ENCODE results near the gene FBLN1.
"Not testable (repeated sequence)": the region's sequence is repeated elsewhere in the genome, so short reads cannot be mapped to it uniquely, and the experiment has no call there.

The FBLN1 gene

DNA sequence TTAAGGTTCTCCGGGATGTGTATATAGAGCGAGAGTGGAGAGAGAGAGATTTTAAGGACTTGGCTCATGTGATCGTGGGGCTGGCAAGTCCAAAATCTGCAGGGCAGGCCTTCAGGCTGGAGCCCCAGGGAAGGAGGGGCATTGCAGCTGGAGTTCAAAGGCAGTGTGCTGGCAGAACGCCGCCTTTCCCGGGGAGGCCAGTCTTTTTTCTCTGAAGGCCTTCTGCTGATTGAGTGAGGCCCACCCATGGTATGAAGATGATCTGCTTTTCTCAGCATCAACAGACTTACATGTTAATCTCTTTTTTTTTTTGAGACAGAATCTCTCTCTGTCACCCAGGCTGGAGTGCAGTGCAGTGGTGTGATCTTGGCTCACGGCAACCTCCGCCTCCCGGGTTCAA is 25.4 kb downstream of the FBLN1 start:
- no peak for DNase-seq (ENCODE audit: low read depth)

DNA sequence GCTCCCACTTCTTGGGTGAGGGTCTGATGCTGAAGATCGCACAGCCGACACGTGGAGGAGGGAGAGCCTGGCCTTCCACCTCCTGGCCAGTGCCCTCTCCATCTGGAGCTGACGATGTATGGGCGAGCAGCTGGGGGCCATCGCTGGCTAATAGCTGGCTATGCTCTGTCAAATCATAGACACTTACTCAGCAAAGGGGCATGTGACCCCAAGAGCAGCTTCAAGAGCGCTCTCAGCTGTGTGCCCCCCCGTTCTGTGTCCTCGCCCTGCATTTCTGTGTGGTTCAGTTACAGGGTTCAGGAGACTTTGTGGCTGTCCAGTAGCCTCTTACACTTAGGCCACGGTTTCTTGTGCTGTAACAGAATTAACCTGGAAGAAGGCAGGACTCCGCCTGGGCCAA is 26.4 kb downstream of the FBLN1 start:
- DNase-seq (ENCODE audit: low read depth), result no peak

DNA sequence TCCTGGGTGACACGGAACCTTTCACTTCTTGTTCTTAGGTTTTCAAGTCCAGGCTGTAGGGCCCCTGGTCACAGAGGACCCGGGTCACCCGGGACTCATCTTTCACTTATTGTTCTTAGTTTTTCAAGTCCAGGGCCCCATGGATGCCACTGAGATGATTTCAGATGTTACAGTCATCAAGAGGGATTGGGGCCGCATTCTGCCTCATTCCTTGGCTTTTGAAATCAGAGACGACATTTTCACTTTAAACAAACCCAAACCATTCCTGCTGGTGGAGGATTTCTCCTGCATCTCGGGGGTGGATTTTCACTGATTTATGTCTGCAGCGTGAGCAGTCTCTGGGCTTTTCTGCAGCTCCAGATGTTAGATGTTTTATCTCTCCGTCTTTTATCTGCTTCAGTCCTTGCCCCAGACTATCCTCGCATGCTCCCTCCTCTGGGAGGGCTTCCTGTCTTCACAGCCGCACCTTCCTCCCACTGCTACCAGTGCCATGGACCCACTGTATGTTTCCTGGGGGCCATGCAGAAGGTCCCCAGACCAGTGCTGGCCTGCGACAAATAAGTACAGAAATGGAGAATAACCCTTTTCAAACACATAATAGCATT is 27.4 kb downstream of the FBLN1 start:
- DNase-seq (ENCODE audit: low read depth), result no peak

DNA sequence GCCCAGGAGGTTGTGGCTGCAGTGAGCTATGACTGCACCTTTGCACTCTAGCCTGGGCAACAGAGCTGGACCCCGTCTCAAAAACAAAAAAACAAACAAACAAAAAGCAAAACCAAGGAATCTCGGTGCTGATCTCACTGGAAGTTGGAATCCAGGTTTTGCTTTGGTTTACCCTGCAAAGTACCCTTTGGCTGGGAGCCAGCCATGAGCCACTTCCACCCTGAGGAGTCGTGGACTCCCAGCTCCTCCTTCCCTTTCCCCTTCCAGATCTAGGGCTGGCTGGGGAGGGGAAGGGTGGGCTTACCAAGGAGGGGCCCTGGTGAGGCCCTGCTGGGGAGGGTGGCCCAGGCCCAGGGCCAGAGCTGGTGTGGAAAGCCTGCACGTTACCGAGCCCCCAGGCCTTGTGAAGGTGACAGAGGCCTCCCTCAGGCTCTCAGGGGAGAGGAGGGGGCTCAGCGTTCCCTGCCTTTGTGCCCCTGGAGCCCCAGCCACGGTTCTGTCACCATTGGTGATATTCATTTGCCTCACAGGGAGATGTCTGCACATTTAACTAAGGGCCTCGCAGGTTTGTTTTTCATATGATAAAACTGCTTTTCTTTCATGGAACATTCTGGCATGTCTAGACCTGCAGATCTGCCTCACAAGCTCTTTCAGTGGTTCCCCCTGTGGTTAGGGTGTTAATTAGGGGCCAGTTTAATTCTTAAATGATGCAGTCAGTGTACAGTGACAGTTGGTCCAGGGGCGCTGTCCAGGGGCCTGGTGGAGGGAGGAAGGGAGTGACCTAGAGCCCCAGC is 29.0 kb downstream of the FBLN1 start:
- DNase-seq (ENCODE audit: low read depth), result no peak

DNA sequence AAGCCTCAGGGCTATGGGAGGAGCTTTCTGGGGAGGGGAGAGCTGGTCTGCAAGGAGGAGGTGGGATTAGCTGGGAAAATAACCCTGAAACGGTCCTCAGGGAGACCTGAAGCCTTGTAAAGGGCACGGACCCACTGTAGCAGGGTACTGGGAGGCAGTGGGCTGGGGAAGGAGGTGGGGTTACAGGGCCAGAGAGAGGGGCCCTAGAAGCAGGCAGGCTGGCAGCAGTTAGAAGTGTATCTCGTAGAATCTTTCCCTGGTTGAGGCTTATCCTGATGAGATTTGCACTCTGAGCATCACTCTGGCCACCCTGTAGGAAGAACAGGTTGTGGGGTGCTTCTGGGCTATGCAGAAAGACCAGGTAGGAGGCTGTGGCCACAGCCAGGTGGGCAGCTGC is 29.6 kb downstream of the FBLN1 start:
- DNase-seq (ENCODE audit: low read depth), result no peak

DNA sequence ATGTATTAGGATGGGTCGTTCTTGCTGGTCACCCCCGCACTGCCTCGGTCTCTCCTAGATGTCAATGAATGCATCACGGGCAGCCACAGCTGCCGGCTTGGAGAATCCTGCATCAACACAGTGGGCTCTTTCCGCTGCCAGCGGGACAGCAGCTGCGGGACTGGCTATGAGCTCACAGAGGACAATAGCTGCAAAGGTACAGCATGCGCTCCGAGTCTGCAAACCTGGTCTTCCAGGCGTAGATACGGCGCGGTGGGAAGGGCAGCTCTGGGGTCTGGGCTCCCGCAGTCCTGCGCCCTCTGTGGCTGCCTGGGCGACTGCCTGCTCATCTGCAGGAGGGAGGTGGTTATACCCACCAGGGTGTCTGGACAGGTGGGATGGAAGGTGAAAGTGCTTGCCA is 31.0 kb downstream of the FBLN1 start:
- no peak for DNase-seq (ENCODE audit: low read depth)

DNA sequence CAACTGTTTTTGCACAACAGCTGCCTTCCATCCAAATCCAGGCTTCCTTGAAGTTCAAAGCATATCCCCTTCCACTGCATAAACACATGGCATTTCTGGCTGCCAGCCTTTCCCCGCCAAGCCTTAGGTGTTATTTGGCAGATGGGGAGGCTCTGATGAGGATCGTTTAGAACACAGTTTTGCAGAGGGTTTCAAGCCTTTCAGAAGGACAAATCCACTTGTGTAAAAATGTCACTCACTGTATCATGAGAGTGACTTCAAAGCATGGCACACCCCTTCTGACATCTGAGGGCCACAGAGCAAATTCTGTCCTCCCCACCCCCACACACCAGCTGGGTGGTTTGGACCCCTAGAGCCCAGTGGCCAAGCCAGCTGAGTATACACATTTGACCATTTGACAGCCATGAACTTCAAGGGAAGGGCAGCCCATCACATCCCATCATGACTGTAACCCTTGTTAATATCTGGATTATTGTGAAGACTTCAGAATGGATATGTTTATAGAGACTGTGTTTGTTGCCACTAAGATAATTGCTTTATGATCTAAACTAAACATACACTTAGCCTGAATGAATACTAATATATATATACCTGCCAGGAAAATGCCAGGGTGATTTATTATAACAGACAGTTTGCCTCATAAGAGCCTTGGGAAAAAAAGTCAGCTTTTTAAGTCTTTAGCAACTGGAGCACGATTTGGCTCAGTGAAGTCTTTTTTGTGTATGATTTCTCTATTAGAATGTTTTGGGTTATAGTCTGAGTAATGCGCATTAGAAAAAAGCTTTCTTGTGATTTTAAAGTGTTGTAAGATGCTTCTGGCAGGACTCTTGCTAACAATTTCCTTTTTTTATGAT is 31.9 kb downstream of the FBLN1 start:
- DNase-seq (ENCODE audit: low read depth), result no peak

DNA sequence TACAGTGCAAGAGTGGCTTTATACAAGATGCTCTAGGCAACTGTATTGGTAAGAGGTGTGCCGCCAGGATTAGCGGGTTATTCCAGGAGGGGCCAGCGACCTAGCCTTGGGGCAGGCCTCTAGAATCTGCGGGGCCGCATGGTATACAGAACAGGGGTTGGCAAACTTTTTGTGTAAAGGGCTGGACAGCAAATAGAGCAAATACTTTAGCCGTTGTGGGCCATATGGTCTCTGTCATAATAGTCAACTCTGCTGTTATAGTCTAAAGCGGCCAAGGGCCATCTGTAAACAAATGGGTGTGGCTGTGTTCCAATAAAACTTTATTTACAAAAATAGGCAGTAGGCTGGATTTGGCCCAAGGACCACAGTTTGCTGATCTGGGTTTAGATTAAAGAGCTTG is 32.6 kb downstream of the FBLN1 start:
- DNase-seq (ENCODE audit: low read depth), result no peak

DNA sequence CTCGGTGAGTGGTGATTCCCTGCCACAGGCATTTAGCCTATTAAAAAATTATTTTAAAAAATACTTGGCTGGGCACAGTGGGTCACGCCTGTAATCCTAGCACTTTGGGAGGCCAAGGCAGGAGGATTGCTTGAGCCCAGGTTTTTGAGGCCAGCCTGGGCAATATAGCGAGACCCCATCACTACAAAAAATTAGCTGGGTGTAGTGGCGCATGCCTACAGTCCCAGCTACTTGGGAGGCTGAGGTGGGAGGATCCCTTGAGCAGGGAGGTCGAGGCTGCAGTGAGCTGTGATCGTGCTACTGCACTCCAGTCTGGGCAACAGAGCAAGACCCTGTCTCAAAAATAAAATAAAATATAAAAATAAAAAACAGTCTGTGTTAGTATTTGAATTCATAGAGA is 33.2 kb downstream of the FBLN1 start:
- DNase-seq (ENCODE audit: low read depth), result not testable (repeated sequence)

DNA sequence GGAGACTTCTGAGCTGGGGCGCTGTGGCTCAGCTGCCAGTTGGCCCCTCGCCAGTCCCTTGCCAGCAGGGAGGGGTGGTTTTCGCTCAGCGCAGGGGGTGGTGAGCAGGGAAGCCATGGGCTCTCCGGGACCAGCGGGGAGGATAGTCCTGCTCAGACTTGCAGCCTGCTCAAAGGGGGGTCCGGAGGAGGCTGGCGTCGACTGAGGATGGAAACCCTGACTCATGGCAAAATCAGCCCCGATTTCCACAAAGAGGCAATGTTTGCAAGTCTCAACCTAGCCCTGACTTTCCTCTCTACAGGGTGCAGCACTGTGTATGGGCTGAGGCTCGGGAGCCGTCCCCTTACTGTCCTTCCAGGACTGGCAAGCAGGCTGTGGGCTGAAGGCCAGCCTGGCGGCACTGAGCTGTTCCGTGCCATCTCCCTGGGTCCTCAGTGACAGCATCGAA is 35.1 kb downstream of the FBLN1 start:
- no peak for DNase-seq (ENCODE audit: low read depth)

DNA sequence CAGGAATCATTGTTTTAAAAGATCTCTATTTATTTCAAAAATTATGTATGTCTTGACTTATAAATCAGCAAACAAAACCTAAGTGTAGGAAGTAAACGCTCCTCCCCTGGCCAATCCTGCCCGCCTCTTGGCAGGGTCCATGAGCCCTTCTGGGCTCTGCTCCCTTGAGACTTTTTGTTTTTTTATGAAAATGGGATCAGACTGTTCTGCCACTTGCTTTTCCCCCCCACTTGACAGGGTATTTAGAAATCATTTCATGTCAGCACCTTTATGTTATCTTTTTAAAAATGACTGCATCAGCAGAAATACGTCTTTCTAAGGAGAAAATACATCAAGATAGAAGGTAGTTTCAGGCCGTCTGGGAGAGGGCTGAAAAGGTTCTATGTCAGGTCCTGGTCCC is 35.6 kb downstream of the FBLN1 start:
- DNase-seq (ENCODE audit: low read depth), result no peak

DNA sequence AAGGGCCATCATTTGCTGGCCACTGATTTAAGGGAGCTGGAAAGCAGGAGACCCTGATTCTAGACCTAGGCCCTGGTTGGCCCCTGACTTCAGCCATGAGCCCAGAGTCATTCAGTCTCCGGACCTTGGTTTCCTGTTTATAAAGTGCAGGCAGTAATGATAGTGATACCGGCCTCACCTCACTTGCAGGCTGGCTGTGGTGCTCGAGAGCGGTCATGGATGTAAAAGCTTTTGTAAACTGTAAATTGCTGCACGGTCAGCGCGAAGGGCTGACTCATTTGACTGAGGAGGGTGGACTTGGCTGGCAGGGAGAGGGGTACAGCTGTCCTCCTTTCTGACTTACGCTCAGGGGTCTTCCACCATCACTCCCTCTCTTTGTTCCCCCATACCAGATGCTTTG is 37.4 kb downstream of the FBLN1 start:
- no peak for DNase-seq (ENCODE audit: low read depth)

DNA sequence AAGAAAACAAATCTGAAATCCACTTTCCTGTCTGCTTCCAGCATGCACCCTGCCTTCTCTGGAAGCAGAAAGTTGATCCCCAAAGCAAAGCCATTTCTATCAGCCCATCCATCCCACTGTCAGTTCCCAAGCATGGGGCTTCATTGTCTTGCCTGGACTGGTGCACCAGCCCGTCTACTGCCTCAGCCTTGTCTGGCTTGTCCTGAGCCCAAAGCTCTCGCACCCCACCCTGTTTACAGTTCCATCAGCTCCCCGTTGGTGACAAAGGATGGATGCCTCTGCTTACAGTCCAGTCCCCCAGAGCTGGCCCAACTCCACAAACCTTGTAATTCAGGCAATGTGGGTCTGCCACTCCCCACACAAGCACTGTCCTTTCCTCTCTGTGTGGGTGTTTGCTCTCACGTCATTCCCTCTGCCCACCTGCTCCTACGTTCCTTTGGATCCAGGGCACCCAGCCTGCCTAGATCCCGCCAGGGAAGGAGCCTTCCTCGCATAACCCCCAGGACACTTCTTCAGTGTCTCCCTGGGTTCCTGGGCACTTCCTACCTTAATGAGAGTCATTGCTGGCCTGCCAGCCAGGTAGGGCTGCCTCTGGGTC is 38.8 kb downstream of the FBLN1 start:
- DNase-seq (ENCODE audit: low read depth), result no peak

DNA sequence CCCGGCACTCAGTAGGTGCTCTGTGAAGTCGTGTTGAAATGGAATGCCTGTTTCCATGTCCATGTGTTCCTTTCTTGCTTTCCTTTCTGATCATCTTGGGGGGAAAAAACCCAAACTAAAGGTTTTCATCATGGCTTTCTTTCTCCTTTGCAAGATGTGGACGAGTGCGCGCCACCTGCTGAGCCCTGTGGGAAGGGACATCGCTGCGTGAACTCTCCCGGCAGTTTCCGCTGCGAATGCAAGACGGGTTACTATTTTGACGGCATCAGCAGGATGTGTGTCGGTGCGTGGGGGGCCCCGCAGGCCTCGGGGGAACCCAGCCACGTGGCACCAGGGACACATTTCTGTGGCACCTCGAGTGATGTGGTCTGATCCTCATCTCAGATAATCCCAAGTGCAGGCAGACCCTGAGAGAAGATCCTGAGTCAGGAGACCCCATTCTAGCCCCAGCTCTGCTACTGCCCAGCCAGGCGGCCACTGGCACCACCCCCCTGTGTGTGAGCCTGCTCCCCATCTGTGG is 39.4 kb downstream of the FBLN1 start:
- no peak for DNase-seq (ENCODE audit: low read depth)

DNA sequence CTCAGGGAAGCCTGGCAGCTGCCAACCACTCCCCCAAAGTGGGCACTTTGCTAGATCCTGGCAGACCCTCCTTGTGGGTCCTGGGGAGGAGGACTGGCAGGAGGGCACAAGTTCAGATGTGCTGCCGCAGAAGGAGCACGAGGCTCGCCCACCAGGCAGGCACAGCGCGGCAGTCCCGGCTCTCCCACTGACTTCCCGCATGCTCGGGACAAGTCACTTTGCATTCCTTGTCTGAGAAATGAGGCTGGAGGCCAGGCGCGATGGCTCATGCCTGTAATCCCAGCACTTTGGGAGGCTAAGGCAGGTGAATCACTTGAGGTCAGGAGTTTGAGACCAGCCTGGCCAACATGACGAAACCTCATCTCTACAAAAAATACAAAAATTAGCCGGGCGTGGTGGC is 40.1 kb downstream of the FBLN1 start:
- not testable (repeated sequence) for DNase-seq (ENCODE audit: low read depth)

DNA sequence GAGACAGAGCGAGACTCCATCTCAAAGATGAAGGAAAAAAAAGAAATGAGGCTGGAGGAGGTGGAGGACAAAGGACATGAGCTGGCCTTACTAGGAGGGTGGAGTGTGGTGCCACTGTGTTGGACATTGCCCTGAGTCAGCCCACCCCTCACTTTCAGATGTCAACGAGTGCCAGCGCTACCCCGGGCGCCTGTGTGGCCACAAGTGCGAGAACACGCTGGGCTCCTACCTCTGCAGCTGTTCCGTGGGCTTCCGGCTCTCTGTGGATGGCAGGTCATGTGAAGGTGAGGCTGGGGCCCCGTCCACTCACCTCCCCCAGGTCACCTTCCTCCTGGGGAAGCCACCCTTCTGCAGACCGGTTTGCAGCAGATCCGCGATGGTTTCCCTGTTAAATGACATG is 40.6 kb downstream of the FBLN1 start:
- DNase-seq (ENCODE audit: low read depth), result no peak

DNA sequence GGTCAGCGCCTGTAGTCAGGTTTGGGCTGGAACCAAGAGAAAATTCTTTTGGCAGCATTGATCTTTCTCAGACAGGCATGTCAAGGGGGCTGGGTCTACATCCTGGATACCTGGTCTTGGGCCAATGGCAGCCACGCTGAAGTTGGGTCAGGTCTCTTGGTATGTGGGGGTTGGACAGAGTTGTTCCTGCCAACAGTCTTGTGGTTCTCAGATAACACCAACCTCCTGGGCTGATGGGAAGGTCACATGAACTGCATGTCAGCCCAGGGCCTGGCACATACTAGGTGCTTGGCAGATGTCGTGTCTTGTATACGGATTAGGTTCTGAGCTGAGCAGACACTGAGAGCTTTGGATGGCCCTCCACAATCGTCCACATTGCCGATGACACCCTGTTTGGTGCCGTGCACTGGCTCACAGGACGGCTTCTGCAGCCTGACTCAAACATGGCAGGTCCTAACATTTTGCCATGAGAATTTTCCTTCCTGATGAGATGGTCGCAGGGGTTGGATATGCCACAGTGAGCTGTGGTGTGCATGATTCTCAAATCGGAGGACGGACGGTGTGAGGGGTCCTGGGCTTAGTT is 42.0 kb downstream of the FBLN1 start:
- DNase-seq (ENCODE audit: low read depth), result no peak

DNA sequence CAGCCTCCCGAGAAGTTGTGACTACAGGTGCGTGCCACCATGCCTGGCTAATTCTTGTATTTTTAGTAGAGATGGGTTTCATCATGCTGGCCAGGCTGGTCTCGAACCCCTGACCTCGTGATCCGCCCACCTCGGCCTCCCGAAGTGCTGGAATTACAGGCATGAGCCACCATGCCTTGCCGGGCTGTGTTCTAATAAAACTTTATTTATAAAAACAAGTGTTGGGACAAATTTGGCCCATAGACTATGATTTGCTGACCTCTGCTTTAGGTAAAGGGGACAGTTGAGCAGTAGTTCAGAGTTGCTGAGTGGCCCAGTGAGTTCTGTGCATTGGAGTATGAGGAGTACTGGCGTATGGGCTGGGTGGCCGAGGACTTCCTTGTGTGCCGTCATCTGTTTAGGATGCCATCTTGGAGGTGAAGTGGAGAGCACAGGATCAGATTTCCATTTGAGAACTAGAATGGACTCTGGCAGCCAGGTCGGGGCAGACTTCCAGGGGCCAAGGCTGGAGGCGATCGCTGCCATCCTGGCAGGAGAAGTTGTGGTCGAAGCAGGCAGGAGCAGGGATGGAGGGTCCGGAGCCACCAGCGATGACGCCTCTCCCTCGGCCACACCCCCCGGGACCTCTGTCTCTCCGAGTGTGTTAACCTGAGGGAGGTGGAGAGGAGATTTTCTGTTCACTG is 43.8 kb downstream of the FBLN1 start:
- no peak for DNase-seq (ENCODE audit: low read depth)

DNA sequence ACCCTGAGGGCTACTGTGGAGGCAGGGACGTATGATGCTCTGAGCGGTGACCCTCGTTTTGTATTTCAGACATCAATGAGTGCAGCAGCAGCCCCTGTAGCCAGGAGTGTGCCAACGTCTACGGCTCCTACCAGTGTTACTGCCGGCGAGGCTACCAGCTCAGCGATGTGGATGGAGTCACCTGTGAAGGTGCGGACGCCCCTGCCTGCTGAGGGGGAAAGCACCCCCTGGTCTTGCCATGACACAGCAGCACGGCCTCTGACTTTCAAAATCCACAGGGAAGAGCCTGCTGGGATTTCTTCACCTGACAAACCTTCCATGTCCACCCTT is 44.3 kb downstream of the FBLN1 start:
- DNase-seq (ENCODE audit: low read depth), result no peak

DNA sequence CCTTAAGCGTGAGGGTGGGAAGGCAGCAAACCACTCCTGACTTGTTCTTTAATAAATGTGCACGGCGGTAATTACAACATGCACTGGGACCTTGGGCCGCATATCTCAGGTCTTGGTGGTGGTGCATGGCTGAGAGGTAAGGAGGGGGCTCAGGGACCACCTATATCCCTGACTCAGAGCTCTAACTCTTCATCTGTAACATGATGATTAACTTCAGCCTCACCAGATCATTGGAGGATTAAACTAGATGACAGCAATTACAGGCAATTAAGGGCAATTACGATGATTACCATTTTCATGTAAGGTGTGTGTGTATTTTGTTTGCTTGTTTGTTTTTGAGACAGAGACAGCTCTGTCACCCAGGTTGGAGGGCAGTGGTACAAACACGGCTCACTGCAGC is 45.0 kb downstream of the FBLN1 start:
- DNase-seq (ENCODE audit: low read depth), result no peak

DNA sequence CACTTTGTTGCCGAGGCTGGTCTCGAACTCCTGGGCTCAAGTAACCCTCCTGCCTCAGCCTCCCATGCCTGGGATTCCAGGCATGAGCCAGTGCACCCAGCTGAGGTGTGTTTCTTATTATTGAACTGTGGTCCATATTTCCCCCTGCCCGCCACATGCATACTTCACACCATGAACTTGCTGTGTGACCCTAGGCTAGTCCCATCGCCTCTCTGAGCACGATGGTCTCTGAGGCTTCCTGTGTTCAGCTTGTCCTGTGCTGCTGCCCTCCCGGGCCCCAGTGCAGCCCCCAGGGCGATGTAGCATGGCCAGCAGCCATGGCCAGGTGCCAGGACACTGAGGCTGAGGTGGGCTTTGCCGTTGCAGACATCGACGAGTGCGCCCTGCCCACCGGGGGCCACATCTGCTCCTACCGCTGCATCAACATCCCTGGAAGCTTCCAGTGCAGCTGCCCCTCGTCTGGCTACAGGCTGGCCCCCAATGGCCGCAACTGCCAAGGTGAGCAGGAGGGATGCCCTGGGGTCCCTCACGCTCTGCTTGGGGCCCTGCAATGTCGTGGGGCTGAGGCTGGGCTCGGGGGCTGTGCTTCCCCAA is 45.7 kb downstream of the FBLN1 start:
- no peak for DNase-seq (ENCODE audit: low read depth)
